GM12878 (cell line): ENCODE data around the gene PRR5L. TPM values are rescaled to one million over a fixed set of nuclear protein-coding genes. Genes with fewer than 3 reads are reported as not detected.

Source experiments
- ATAC-seq: fragments of 200-7000 bp; cut with Tn5 transposase; 3 replicates; pipeline ENCODE4 v1.9.1; 2020; ENCODE audit warnings: mild to moderate bottlenecking, moderate library complexity
- BruUV-seq: library from RNA; stranded (reverse); fragments of 400-500 nt; replicated peaks from 2 replicates; lab custom pipeline; 2021; lab: Mats Ljungman, UMichigan
- CTCF ChIA-PET: fragments of 300-600 bp; sonication (Branson Sonifier 250); formaldehyde crosslinking; extraction: SDS; loops from one replicate; lab custom pipeline; 2021; ENCODE audit warnings: inconsistent platforms; lab: Yijun Ruan, JAX
- POLR2A ChIA-PET: fragments of 350-600 bp; formaldehyde crosslinking; extraction: SDS; loops from one replicate; lab custom pipeline; 2021; ENCODE audit warnings: inconsistent platforms; lab: Charles Lee
- RAD21 ChIA-PET: fragments of 300-600 bp; sonication (Branson Sonifier 250); formaldehyde crosslinking; loops from one replicate; lab custom pipeline; 2023; ENCODE audit warnings: antibody characterized with exemption; ENCODE audit not compliant: unreplicated experiment; lab: Charles Lee
- SMC1A ChIA-PET: fragments of 300-600 bp; sonication (Branson Sonifier 250); formaldehyde crosslinking; loops from one replicate; lab custom pipeline; 2023; ENCODE audit not compliant: unreplicated experiment, uncharacterized antibody; lab: Charles Lee
- DNase-seq: peaks from one replicate; pipeline ENCODE4 v3.0.0-alpha.2; 2011; ENCODE audit warnings: low read depth, low spot score
- FAIRE-seq: peaks from 3 replicates; lab custom pipeline; 2011; peaks lifted over from hg19 to GRCh38; lab: Jason Lieb, UNC
- H2AFZ ChIP-seq: 2 replicates; pipeline ENCODE4 v1.6.0; 2011; ENCODE audit warnings: low read depth, low read length, control low read depth; ENCODE audit not compliant: control insufficient read depth
- H3K27ac ChIP-seq: 2 replicates; pipeline ENCODE4 v1.5.1; 2011; ENCODE audit warnings: control low read depth; ENCODE audit not compliant: control insufficient read depth, insufficient read depth
- H3K27me3 ChIP-seq, 2 experiments: replicated peaks in 1 of 2; 2 replicates each; pipeline versions ENCODE4 v1.6.0 to v1.6.1; 2011; ENCODE audit warnings: low read length in 1 of 2; ENCODE audit not compliant: control insufficient read depth in 2 of 2, insufficient read depth in 2 of 2
- H3K36me3 ChIP-seq, 2 experiments: 2 replicates each; pipeline ENCODE4 v1.5.1; 2011; ENCODE audit warnings: low read length in 1 of 2; ENCODE audit not compliant: control insufficient read depth in 2 of 2, insufficient read depth in 2 of 2
- H3K4me1 ChIP-seq: 2 replicates; pipeline ENCODE4 v1.6.1; 2011; ENCODE audit warnings: mild to moderate bottlenecking, low read length, moderate library complexity, mixed read lengths; ENCODE audit not compliant: control insufficient read depth, insufficient read depth
- H3K4me2 ChIP-seq: 2 replicates; pipeline ENCODE4 v1.6.0; 2011; ENCODE audit warnings: control low read depth; ENCODE audit not compliant: control insufficient read depth, insufficient read depth
- H3K4me3 ChIP-seq: fragments of 200-600 bp; sonication (generic); 2 replicates; pipeline ENCODE4 v1.5.1; 2016
- H3K79me2 ChIP-seq: 2 replicates; pipeline ENCODE4 v1.6.0; 2011; ENCODE audit warnings: low read length; ENCODE audit not compliant: control insufficient read depth, insufficient read depth
- H3K9ac ChIP-seq: 2 replicates; pipeline ENCODE4 v1.8.0; 2011; ENCODE audit warnings: low read length, control low read depth, mixed read lengths; ENCODE audit not compliant: control insufficient read depth, insufficient read depth
- H3K9me3 ChIP-seq: replicated peaks from 3 replicates; pipeline ENCODE4 v1.5.1; 2011; ENCODE audit warnings: mild to moderate bottlenecking, low read length; ENCODE audit not compliant: control insufficient read depth, insufficient read depth
- H4K20me1 ChIP-seq: 2 replicates; pipeline ENCODE4 v1.6.0; 2011; ENCODE audit not compliant: control insufficient read depth, insufficient read depth
- ASH2L ChIP-seq: fragments of 300-600, 200-600 bp; sonication (generic); IDR thresholded peaks from 2 replicates; pipeline ENCODE4 v1.6.1; 2017; ENCODE audit warnings: low read depth, mild to moderate bottlenecking, borderline replicate concordance
- CUX1 ChIP-seq: IDR thresholded peaks from 2 replicates; pipeline ENCODE4 v1.6.1; 2012; ENCODE audit warnings: improper control_type of control experiment, low read depth, low read length; ENCODE audit not compliant: insufficient replicate concordance
- IKZF2 ChIP-seq, 2 experiments: fragments of 450-650 bp; IDR thresholded peaks; 2 replicates each; pipeline ENCODE4 v1.6.1; 2017; ENCODE audit warnings: mild to moderate bottlenecking in 2 of 2, moderate library complexity in 2 of 2
- RBBP5 ChIP-seq: fragments of 200-600 bp; sonication (generic); conservative IDR thresholded peaks from 2 replicates; pipeline ENCODE4 v1.6.1; 2016
- SMAD5 ChIP-seq: IDR thresholded peaks from 2 replicates; pipeline ENCODE4 v1.6.1; 2016; ENCODE audit warnings: antibody characterized with exemption, low read depth
- TCF3 ChIP-seq: IDR thresholded peaks from 2 replicates; pipeline ENCODE4 v1.6.1; 2012; ENCODE audit warnings: low read depth, mild to moderate bottlenecking, low read length, borderline replicate concordance; ENCODE audit not compliant: insufficient read depth
- ZNF207 ChIP-seq: fragments of 450-650 bp; IDR thresholded peaks from 2 replicates; pipeline ENCODE4 v1.6.1; 2014; ENCODE audit warnings: antibody characterized with exemption, mild to moderate bottlenecking, borderline replicate concordance
- ZNF687 ChIP-seq: fragments of 450-650 bp; IDR thresholded peaks from 2 replicates; pipeline ENCODE4 v1.6.1; 2017; ENCODE audit warnings: mild to moderate bottlenecking, moderate library complexity
- WGBS: methylation state at CpG from one replicate; pipeline ENCODE4 v1.1.6; 2016; ENCODE audit warnings: low lambda C conversion rate; ENCODE audit not compliant: insufficient replicate concordance, insufficient coverage; ENCODE audit errors: missing lambda C conversion rate; 5-methylcytosine and 5-hydroxymethylcytosine counted together
- in situ Hi-C: fragments of 300-500 bp; cut with MboI; formaldehyde crosslinking; loops from 9 replicates; pipeline ENCODE4 v1.14.3; 2018; ENCODE audit warnings: mixed read lengths
- intact Hi-C: fragments of 100-400 bp; cut with micrococcal nuclease; formaldehyde crosslinking; loops from one replicate; pipeline ENCODE4 v1.14.2; 2022; ENCODE audit not compliant: unreplicated experiment
- polyA plus RNA-seq, 11 experiments: library from polyadenylated mRNA; depleted of rRNA in 4 of 11; unstranded in 6 of 11; stranded (reverse) in 5 of 11; fragments of >200 nt; fragmentation: Nextera tagmentation in 4 of 11; fragmentation: Illumina TruSeq in 1 of 11; extraction: Ambion mirVana in 4 of 11; extraction: Trizol in 1 of 11; gene quantifications; 1 replicate in 1 of 11; 2 replicates in 10 of 11; pipeline versions ENCODE4 v1.2.1 to v1.2.3, GENCODE V29; 2011 to 2016; ENCODE audit warnings: inconsistent platforms in 2 of 11, missing spikeins in 2 of 11, low read depth in 1 of 11
- total RNA-seq, 4 experiments: library from RNA; depleted of rRNA in 3 of 4; stranded (reverse); fragments of >200 nt in 3 of 4; fragmentation: Illumina TruSeq in 1 of 4; extraction: Trizol in 1 of 4; gene quantifications; 2 replicates each; pipeline versions ENCODE4 v1.2.1 to v1.2.3, GENCODE V29; 2013 to 2021
- TF ChIP-seq, protein P1 (sequence below): fragments of 450-650 bp; IDR thresholded peaks from 2 replicates; pipeline ENCODE4 v1.6.1; 2017; ENCODE audit warnings: mild to moderate bottlenecking, low read depth, inconsistent platforms; ENCODE audit not compliant: poor library complexity, severe bottlenecking
- TF ChIP-seq, protein P2 (sequence below): fragments of 450-650 bp; IDR thresholded peaks from 2 replicates; pipeline ENCODE4 v1.6.1; 2016; ENCODE audit warnings: mild to moderate bottlenecking

PRR5L gene
- total and polyA plus RNA-seq, 10 of the 15 experiments (the other 5 are each of a cell fraction or from before 2014, with no cell fraction given): 0.11 to 4.2 (median 0.67) TPM; not detected in 1

GRCh38 chr11:36441610-36442208 is 145.6 kb downstream of the PRR5L start:
- intact Hi-C loops (no loop called here), in situ Hi-C loops (no loop called here)
- Histone ChIP-seq H3K36me3 (no peaks in the 10 kb centered on the region), H3K4me3 (no peak overlapping the region), H3K9ac (no peak overlapping the region), H3K79me2 (no peaks in the 10 kb centered on the region), H3K27ac (no peak overlapping the region), H2AFZ (no peak overlapping the region), H3K9me3 (no peaks in the 10 kb centered on the region; the same call in 1 of the 3 replicates), H3K4me1 (peaks cover 6% of the 10 kb centered on the region), H3K4me2 (no peak overlapping the region), H3K27me3 (no peaks in the 10 kb centered on the region), H4K20me1 (no peaks in the 10 kb centered on the region)
- WGBS: 50% methylated on average over 2 of the region's 2 CpGs
- ChIA-PET SMC1A (interaction anchor here (0.7 to 2.5 kb wide), 3 partner anchors 8 to 128 kb away, joined by 3 to 5 read pairs (median 3); no protein-coding TSS in a partner anchor), CTCF (no interaction called here), POLR2A (no interaction called here), RAD21 (no interaction called here)
- no TSS peak for BruUV-seq
- DNase-seq: peak; percentile 17
- peak; percentile 65 for FAIRE-seq
- peak; percentile 94 for ATAC-seq
- TF ChIP-seq ZNF207 (no peak), IKZF2 (IDR thresholded peaks at IDR 0.05) (peak; percentile 33 to 43; a peak in 1 of 4 replicates), TCF3 (0 out of 2 replicates have a peak, but pooled peaks have one; percentile 25), ZNF687 (no peak), RBBP5 (no peak), SMAD5 (no peak), ASH2L (no peak), CUX1 (no peak)
- TF ChIP-seq, protein P1, sequence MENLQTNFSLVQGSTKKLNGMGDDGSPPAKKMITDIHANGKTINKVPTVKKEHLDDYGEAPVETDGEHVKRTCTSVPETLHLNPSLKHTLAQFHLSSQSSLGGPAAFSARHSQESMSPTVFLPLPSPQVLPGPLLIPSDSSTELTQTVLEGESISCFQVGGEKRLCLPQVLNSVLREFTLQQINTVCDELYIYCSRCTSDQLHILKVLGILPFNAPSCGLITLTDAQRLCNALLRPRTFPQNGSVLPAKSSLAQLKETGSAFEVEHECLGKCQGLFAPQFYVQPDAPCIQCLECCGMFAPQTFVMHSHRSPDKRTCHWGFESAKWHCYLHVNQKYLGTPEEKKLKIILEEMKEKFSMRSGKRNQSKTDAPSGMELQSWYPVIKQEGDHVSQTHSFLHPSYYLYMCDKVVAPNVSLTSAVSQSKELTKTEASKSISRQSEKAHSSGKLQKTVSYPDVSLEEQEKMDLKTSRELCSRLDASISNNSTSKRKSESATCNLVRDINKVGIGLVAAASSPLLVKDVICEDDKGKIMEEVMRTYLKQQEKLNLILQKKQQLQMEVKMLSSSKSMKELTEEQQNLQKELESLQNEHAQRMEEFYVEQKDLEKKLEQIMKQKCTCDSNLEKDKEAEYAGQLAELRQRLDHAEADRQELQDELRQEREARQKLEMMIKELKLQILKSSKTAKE: no peak
- TF ChIP-seq, protein P2, sequence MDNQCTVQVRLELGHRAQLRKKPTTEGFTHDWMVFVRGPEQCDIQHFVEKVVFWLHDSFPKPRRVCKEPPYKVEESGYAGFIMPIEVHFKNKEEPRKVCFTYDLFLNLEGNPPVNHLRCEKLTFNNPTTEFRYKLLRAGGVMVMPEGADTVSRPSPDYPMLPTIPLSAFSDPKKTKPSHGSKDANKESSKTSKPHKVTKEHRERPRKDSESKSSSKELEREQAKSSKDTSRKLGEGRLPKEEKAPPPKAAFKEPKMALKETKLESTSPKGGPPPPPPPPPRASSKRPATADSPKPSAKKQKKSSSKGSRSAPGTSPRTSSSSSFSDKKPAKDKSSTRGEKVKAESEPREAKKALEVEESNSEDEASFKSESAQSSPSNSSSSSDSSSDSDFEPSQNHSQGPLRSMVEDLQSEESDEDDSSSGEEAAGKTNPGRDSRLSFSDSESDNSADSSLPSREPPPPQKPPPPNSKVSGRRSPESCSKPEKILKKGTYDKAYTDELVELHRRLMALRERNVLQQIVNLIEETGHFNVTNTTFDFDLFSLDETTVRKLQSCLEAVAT: no peak
